Left renal pelvis (tissue), 4 donors: ENCODE data around the gene CABP7. TPM values are rescaled to one million over a fixed set of nuclear protein-coding genes. Genes with fewer than 3 reads are reported as not detected.

Source experiments
- DNase-seq, 4 donors: peaks; one replicate each; pipeline ENCODE4 v3.0.0-alpha.2; 2013; ENCODE audit warnings: low read depth in 4 of 4, low spot score in 3 of 4
- polyA plus RNA-seq, 4 donors: library from polyadenylated mRNA; unstranded; fragments of 120-200 nt; gene quantifications; one replicate each; pipeline ENCODE4 v1.2.1, GENCODE V29; 2013; ENCODE audit not compliant: insufficient read length in 4 of 4

CABP7 gene
- polyA plus RNA-seq, 4 donors = 0.07 to 0.14 (median 0.11) TPM

DNA sequence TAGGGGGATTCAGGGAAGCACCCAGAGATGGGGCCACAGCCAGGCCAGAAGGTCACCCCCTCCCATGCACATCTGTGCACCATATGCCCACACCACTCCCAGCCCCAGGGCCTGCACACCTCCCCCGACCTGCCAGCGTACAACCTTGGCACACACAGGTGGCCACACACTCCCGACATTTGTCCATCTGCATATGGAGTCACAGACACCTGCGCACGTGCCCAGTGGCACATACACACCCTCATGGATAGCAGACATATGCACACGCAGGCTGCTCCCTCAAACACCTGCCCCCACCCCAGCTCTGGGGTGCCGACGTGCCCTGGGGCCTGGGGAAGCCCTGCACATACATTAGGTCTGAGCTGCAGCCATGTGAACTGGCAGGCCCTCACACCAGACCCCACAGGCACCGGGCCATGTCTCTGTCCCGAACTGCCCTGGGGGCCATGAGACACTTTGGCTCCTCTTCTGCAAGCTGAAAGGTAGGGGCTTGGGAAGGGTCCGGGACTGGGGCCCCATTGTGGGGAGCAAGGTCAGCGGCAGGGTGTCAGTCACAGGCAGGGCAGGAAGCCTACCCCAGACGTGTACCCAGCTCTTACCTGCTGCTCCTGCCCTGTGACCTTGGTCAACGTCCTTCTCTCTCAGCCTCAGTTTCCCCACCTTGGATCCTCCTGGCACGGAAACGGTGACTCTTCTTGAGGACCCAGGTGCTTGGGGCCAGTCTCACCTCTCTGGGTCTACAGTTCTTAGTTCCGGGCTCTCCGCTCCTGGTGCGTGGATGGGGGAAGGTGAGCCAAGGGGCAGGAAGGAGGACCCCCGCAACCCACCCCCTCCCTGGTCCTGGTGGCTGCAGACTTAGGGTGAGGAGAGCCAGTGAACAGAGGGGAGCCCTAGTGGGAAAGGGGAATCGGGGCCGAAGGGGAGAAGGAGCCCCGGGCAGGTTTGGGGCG lies 579 bp upstream of the CABP7 start:
- no peak for DNase-seq

DNA sequence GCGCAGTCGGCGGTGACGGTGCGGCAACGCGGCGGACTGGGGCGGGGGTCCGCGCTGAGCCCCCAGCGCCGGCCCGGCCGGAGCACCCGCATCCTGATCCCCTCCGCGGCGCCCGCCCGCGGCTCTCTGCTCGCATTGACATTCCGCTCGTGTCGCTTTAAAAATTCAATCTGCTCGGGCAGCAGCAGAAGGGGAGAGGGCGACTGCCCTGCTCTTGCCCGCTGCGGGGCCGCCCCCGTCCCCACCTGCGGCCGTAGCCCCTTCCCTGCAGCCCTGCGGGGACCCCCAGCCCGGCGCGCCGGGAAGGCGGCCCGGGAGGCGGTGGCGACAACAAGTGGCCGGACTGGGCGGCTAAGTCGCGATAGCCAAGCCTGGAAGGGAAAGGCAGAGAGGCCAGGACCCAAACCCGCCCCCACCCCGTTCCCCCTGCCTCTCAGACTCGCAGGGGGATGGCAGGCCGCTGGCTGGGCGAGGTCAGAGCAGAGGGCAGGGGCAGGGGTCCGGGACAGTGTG lies 1.1 kb downstream of the CABP7 start:
- no peak for DNase-seq

DNA sequence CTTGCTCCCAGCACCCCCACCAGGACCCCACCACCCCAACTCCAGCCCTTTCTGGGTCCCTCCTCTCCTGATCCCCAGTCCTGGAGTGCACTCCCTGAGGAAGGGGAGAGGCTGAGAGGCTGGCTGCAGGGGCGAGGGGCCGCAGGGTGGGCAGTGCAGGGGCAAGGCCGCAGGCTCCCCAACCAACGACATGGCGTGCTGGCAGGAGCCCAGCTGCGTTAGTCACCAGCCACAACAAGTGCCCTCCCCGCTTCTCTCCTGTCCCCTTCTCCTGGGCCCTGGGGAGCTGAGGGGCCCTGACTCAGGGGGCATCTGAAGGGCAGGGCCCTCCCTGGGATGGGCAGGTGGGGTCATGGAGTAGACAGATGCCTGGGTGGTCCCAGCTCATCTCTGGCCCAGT lies 2.3 kb downstream of the CABP7 start:
- no peak for DNase-seq

- no peak for DNase-seq
Observed at GRCh38 chr22:29722587-29722986, 2.8 kb downstream of the CABP7 start.

- no peak for DNase-seq
Observed at GRCh38 chr22:29723766-29724165, 4.0 kb downstream of the CABP7 start.

DNA sequence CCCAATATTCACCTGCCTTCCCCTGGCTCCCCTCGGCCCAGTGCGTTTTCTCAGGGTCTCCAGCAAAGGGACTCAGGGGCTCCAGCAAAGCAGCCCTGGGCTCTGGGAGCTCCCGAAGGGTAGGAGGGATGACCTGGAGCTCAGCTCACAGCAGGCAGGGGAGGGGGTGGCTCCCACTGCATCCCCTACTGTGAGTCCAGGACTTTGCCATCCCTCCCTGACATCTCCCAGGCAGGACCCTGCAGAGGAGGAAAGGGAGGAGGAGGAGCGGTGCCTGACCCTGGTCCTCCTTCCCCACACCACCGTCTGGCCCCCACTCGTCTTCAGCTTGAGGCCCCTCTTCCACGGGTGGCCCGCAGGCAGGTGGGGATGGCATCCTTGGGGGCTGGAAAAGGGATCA lies 5.0 kb downstream of the CABP7 start:
- DNase-seq = no peak

GRCh38 chr22:29726106-29726505 lies 6.3 kb downstream of the CABP7 start:
- DNase-seq = no peak

GRCh38 chr22:29726512-29727130 lies 6.8 kb downstream of the CABP7 start:
- no peak for DNase-seq

DNA sequence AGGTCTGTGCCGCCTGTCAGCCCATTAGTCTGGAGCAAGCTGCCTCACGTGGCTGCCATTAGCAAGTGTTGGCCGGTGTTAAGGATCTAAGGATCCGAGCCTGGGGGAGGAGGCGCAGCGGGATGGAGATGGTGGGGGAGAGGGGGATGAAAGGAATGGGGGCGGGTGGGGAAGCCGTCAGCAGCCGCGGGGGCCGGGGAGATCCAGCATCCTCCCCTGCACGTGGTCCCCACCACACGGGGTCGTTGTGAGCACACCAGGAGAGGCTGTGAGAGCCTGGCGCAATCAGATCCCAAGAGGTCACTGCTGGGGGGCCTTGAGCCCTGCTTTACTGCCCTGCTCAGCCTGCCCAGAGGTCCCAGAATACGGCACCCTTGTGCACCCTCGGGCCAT lies 7.3 kb downstream of the CABP7 start:
- DNase-seq = no peak

- DNase-seq = no peak
Observed at GRCh38 chr22:29729161-29729560, 9.4 kb downstream of the CABP7 start.

- DNase-seq = no peak
Observed at GRCh38 chr22:29731058-29731850, 11.5 kb downstream of the CABP7 start.

GRCh38 chr22:29732883-29733282 lies 13.1 kb downstream of the CABP7 start:
- DNase-seq = no peak

DNA sequence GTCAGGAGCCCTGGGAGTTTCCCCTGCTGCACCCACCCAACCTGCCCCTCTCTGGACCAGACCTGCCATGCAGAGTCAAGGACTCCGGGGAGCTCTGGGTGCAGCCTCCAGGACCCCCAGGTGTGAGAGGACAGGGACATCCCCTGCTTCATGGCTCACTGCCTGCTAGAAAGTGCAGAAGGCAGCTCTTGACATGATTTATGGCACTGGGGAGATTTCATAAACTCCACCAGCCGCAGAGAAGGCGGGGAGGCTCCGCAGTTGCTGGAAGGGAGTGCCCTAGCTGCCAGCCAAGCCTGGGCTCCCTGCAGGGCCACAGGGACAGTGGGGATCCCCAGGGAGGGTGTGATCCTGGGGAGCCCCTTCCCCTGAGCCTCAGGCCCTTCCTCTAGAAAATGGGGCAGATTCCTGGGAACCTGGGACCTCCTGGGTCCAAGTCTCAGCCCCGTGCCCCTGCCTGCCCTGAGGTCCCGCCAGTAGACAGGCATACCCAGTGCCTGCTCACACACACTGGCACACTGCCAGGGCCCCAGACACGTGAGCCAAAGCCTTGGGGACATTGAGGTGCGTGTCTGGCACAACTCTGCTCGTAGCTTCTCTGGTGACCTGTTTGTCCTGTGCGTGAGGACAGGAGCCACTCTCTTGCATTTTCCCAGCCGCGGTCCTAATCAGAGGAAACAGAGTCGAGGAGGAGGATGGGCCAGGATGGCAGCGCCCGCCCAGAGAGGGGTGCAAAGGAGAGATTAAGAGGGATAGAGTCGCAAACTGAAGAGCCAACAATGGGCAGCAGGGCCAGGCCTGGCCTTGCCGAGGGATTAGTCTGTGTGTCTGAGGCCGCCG lies 13.8 kb downstream of the CABP7 start:
- DNase-seq = peak in 3 of 4 donors; percentile 34 to 56 (median 36)

DNA sequence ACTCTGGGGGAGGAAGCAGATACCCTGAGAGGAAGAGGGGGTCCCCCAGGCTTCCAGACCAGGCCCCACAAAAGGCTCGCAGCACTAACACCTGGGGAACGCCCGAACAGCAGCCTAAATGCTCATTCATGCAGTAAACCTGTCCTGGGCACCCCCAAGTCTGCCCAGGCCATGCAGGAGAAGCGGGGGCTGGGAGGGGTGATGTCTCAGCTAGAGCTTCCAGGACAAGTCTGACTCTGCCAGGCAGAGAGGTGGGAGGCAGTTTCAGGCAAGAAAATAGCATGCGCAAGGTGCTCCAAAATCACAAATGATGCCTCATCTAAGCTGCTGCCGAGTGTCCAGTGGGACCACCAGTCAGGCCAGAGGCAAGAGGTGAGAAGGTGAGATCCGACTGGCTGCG lies 14.6 kb downstream of the CABP7 start:
- no peak for DNase-seq

- DNase-seq = no peak
Observed at GRCh38 chr22:29734838-29735237, 15.0 kb downstream of the CABP7 start.

DNA sequence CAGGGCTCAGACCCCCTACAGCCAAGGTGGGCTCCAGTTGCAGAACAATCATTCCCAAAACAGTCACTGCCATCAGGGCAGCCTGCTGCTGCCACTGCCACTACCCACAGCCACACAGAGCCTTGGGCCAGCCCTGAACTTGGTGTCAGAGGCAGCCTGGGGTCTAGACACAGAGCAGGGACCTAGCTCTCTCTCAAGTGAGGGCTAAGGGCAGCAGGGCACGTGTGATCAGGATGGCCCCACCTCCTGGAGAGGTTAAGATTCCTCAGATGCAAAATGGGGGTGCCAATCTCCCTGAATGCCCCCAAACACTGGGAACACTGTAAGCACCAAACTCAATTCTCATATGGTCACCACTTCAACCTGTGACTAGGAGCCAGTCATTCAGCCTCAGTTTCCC lies 15.6 kb downstream of the CABP7 start:
- no peak for DNase-seq

DNA sequence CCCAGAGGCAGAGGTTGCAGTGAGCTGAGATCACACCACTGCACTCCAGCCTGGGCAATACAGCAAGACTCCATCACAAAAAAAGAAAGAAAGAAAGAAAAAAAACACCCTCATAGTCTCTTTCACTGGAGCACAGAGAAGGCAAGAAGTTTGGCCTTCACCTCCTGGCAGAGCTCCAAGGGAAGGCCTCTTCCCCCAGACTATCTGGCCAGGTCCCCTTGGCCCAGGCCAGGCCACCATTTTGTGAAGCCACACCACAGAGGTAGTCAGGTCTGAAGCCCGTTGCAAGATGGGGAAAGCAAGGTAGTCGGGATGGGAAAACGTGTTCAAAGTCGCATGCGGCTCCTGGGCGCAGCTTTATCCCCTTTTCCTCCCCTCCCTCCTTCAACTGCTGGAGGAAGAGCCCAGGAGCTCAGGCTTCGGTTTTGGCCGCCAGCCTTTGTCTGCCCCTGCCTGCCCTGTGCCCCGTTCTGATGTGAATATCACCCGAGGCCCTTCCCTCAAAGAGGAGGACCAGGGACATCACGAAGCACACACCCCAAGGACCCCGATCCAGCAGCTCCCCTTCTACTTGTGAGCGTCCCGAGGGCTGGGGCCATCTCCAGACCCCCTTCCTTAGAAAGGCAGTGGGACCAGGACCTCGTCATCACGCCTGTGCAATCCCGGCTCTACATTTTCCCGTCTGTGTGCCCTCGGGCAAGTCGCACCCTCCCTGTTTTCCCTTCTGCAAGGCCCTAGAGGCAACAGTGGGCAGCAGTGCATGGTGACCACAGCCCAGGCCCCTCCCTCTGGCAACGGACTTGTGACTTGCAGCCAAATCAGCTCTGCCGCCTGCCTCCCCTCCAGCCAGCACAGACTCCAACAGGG lies 17.7 kb downstream of the CABP7 start:
- no peak for DNase-seq

DNA sequence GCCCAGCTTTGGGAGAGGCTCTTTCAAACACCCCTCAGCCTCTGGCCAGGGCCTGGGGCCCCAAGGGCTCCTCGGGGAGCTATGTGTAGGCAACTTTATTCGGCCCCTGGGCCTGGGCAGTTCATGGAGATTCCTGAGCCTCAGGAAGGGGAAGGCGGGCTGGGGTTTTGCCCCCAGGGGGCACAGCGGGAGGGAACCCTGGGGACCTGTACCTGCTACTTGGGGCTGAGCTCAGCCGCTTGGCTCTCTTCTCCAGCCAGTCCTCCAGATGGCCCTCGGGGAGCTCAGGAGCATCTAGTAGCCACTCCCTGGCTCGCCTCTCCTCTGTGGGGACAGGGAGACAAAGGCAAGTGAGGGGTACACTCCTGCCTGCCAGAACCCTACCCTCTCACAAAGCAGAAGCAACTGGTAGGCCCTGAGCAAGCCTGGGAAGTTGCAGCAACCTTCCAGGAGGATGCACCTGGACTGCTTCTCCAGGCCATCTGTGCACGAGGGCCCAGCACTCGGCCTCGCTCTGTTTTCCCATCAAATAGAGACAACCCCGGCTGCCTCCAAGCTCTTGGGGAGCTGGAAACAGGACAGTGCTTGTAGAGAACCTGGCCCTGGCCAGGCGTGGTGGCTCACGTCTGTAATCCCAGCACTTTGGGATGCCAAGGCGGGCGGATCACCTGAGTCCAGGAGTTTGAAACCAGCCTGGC lies 18.5 kb downstream of the CABP7 start:
- DNase-seq = no peak
